Prostate gland (tissue), 2 donors: ENCODE data around the gene DPM3. TPM values are rescaled to one million over a fixed set of nuclear protein-coding genes. Genes with fewer than 3 reads are reported as not detected.
"Not testable (repeated sequence)": the region's sequence is repeated elsewhere in the genome, so short reads cannot be mapped to it uniquely, and the experiment has no call there.

Source experiments
- DNase-seq: peaks from one replicate; pipeline ENCODE4 v3.0.0-alpha.2; 2019; ENCODE audit warnings: low spot score
- H3K27ac ChIP-seq, 2 donors: fragments of 200-600 bp; sonication (generic); 2 replicates each; pipeline ENCODE4 v1.5.1; 2017 to 2019
- H3K27me3 ChIP-seq: fragments of 200-600 bp; sonication (generic); replicated peaks from 2 replicates; pipeline ENCODE4 v1.5.1; 2019; ENCODE audit not compliant: insufficient read depth
- H3K36me3 ChIP-seq, 2 donors: fragments of 200-600 bp; sonication (generic); 1 replicate in 1 of 2; 2 replicates in 1 of 2; pipeline versions ENCODE4 v1.5.1 to v1.8.1; 2017 to 2019
- H3K4me1 ChIP-seq: fragments of 200-600 bp; sonication (generic); replicated peaks from 2 replicates; pipeline ENCODE4 v1.5.1; 2019
- H3K4me3 ChIP-seq, 2 donors: fragments of 200-600 bp; sonication (generic); 2 replicates each; pipeline ENCODE4 v1.5.1; 2017 to 2019
- H3K9me3 ChIP-seq: fragments of 200-600 bp; sonication (generic); 2 replicates; pipeline ENCODE4 v1.5.1; 2017
- POLR2A ChIP-seq: fragments of 450-650 bp; IDR thresholded peaks from one replicate; pipeline ENCODE4 v1.6.1; 2016; ENCODE audit warnings: antibody characterized with exemption, mild to moderate bottlenecking
- POLR2AphosphoS5 ChIP-seq: sonication (generic); formaldehyde crosslinking; IDR thresholded peaks from one replicate; pipeline ENCODE4 v1.6.1; 2017; ENCODE audit warnings: antibody characterized with exemption
- WGBS: methylation state at CpG from one replicate; pipeline ENCODE4 v1.1.5; 2018; 5-methylcytosine and 5-hydroxymethylcytosine counted together
- intact Hi-C: fragments of 100-400 bp; cut with DNase I; formaldehyde crosslinking; loops from one replicate; pipeline ENCODE4 v1.14.2; 2022
- total RNA-seq, 2 donors: library from RNA; depleted of rRNA; stranded (reverse); fragments of >200 nt; gene quantifications; one replicate each; pipeline ENCODE4 v1.1.0, GENCODE V29; 2016
- TF ChIP-seq, protein P1 (sequence below), 4 experiments: fragments of 200-600 bp in 2 of 4; fragments of 450-650 bp in 2 of 4; sonication (generic) in 2 of 4; IDR thresholded peaks; 1 replicate in 3 of 4; 2 replicates in 1 of 4; pipeline ENCODE4 v1.5.1; 2016 to 2019; ENCODE audit warnings: antibody characterized with exemption in 4 of 4, mild to moderate bottlenecking in 2 of 4, moderate library complexity in 2 of 4

The DPM3 gene
- total RNA-seq, 2 donors from 2014 or later: 93.6 to 97.0 TPM

DNA sequence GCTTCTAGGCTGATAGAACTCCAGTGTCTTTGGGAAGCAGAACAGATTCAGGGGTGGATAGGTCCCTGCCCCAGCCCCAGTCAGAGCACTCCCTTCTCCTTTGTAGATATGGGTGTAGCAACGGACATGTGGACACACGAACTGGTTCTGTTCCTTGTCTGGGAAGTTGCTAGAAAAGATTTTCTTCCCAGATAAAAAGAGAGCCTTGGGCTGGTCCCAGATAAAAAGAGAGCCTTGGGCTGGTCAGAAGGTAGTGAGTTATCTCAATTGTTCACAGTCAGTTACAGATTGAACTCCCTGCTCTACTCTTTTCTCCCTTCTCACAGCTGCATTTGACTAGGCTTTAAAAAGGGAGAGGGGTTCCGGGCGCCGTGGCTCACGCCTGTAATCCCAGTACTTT is 20.1 kb downstream of the DPM3 start:
- TF ChIP-seq POLR2A (peak; percentile 45), POLR2AphosphoS5 (peak; percentile 81)
- TF ChIP-seq, protein P1, sequence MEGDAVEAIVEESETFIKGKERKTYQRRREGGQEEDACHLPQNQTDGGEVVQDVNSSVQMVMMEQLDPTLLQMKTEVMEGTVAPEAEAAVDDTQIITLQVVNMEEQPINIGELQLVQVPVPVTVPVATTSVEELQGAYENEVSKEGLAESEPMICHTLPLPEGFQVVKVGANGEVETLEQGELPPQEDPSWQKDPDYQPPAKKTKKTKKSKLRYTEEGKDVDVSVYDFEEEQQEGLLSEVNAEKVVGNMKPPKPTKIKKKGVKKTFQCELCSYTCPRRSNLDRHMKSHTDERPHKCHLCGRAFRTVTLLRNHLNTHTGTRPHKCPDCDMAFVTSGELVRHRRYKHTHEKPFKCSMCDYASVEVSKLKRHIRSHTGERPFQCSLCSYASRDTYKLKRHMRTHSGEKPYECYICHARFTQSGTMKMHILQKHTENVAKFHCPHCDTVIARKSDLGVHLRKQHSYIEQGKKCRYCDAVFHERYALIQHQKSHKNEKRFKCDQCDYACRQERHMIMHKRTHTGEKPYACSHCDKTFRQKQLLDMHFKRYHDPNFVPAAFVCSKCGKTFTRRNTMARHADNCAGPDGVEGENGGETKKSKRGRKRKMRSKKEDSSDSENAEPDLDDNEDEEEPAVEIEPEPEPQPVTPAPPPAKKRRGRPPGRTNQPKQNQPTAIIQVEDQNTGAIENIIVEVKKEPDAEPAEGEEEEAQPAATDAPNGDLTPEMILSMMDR (IDR thresholded peaks at IDR 0.05): no peak
- Histone ChIP-seq H3K27ac (peak overlapping the region; percentile 63 to 72), H3K4me3 (no peak overlapping the region), H3K27me3 (no peaks in the 10 kb centered on the region), H3K36me3 (no peaks in the 10 kb centered on the region), H3K4me1 (no peaks in the 10 kb centered on the region), H3K9me3 (no peaks in the 10 kb centered on the region)
- intact Hi-C loops: no loop called here
- DNase-seq: peak; percentile 54
- 44% methylated on average over 6 of the region's 6 CpGs for WGBS

DNA sequence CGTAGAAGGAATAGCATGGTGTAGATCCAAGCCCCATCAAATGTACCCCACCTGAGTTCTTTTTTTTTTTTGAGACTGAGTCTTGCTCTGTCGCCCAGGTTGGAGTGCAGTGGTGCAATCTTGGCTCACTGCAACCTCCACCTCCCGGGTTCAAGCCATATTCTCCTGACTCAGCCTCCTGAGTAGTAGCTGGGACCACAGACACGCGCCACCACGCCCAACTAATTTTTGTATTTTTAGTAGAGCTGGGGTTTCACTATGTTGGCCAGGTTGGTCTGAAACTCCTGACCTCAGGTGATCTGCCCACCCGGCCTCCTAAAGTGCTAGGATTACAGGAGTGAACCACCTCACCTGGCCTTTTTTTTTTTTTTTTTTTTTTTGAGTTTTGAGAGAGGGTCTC is 22.2 kb downstream of the DPM3 start:
- H3K36me3 ChIP-seq, H3K4me3 ChIP-seq, H3K4me1 ChIP-seq, DNase-seq, H3K9me3 ChIP-seq, H3K27me3 ChIP-seq, H3K27ac ChIP-seq, intact Hi-C loops: not testable (repeated sequence)
- WGBS: 90% methylated on average over 7 of the region's 7 CpGs

DNA sequence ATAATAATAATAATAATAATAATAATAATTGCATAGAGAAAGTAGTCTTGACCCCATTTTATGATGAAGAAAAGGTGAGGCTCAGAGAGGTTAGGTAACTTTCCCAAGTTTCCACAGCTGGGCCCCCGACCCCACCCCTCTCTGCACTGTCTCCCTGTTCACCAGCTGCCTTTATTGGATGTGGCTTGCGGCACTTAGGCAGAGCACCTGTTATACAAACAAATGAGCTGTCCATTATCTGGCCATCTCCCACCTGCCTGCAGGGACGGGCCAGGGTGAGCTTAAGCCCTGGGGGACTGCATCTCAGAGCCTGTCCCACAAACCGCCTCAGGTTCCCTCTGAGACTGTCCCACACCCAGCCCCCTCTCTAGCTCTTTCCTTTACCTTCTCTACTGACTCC is 22.7 kb downstream of the DPM3 start:
- TF ChIP-seq POLR2AphosphoS5 (no peak), POLR2A (no peak)
- TF ChIP-seq, protein P1 (IDR thresholded peaks at IDR 0.05): no peak
- 40% methylated on average over 4 of the region's 4 CpGs for WGBS
- Histone ChIP-seq H3K27ac (no peak overlapping the region), H3K4me3 (no peak overlapping the region), H3K4me1 (no peaks in the 10 kb centered on the region), H3K9me3 (no peaks in the 10 kb centered on the region), H3K27me3 (no peaks in the 10 kb centered on the region), H3K36me3 (no peaks in the 10 kb centered on the region)
- no peak for DNase-seq
- intact Hi-C loops: no loop called here

DNA sequence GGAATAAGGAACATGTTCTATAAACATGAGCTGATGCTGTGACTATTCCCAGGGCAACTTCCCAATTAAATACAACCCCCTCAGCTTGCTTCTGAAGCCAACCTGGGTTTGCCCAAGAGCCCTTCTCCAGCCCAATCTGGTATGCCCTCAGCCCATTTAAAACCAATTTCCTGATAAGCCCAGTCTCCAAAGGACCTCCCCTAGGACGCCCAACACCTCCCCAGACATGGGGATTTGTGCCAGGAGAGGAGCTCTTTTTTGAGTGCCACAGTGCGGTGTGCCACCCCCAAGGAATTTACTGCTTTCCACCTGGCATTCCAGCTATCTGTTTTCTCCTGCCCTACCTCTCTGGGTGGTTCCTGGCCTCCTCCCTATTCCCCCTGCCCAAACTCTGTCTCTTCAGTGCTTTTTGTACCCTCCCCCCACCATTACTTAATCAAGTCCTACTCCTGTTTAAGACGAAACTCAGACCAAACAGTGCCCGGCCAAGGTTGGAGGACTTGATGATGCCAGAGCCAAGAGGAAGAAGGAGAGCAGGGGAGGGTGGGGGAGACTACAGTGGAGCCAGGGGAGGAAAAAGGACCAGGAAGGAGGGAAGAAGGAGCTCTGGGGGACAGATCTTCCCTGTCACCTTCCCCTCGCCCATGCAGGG is 24.1 kb downstream of the DPM3 start:
- intact Hi-C loops: no loop called here
- DNase-seq: no peak
- H3K27ac ChIP-seq: no peak overlapping the region
- 36% methylated on average over 5 of the region's 5 CpGs for WGBS
- no peaks in the 10 kb centered on the region for H3K27me3 ChIP-seq
- H3K36me3 ChIP-seq: no peaks in the 10 kb centered on the region
- no peak overlapping the region for H3K4me3 ChIP-seq
- TF ChIP-seq POLR2A: no peak
- TF ChIP-seq POLR2AphosphoS5: no peak
- TF ChIP-seq, protein P1 (IDR thresholded peaks at IDR 0.05): no peak
- no peaks in the 10 kb centered on the region for H3K4me1 ChIP-seq
- H3K9me3 ChIP-seq: no peaks in the 10 kb centered on the region

DNA sequence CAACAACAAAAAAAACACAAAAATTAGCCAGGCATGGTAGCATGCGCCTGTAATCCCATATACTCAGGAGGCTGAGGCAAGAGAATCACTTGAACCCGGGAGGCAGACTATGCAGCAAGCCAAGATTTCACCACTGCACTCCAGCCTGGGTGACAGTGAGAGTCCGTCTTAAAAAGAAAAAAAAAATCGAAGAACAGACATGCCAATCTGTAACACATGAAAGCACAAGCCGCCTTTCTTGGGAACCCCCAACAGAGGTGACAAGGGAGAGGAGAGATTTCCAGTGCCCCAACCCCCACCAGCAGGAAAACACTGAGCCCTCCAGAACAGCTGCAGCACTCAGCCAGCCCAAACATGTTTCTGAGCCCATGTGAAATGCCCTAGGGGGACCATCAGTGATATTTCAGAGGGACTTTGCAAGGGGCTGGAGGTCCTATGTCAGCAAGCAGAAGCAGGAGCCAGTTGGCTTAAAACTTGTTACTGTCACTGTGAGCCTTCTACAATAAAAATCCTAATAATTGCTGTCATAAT is 26.8 kb downstream of the DPM3 start:
- no peaks in the 10 kb centered on the region for H3K9me3 ChIP-seq
- DNase-seq: no peak
- H3K36me3 ChIP-seq: no peaks in the 10 kb centered on the region
- H3K27me3 ChIP-seq: no peaks in the 10 kb centered on the region
- H3K27ac ChIP-seq: no peak overlapping the region
- H3K4me3 ChIP-seq: no peak overlapping the region
- WGBS: 59% methylated on average over 5 of the region's 5 CpGs
- TF ChIP-seq POLR2AphosphoS5 (no peak), POLR2A (no peak)
- TF ChIP-seq, protein P1 (IDR thresholded peaks at IDR 0.05): no peak
- no peaks in the 10 kb centered on the region for H3K4me1 ChIP-seq
- intact Hi-C loops: no loop called here
